GM12865 (cell line): ENCODE measurements around the gene RBM22.
"Not testable (repeated sequence)": the region's sequence is repeated elsewhere in the genome, so short reads cannot be mapped to it uniquely, and the experiment has no call there.

Experiments used
- DNase-seq: peaks from one replicate; pipeline ENCODE4 v3.0.0; 2010; ENCODE audit warnings: low read depth
- H3K4me3 ChIP-seq: 2 replicates; pipeline ENCODE4 v1.5.1; 2011; ENCODE audit warnings: mild to moderate bottlenecking, low read depth, low read length, control low read depth
- TF ChIP-seq, protein P1 (sequence below): IDR thresholded peaks from 2 replicates; pipeline ENCODE4 v1.5.1; 2011; ENCODE audit warnings: low read length, control low read depth, low read depth, inconsistent platforms; ENCODE audit not compliant: insufficient read depth; ENCODE audit errors: missing control alignments

RBM22 gene

DNA sequence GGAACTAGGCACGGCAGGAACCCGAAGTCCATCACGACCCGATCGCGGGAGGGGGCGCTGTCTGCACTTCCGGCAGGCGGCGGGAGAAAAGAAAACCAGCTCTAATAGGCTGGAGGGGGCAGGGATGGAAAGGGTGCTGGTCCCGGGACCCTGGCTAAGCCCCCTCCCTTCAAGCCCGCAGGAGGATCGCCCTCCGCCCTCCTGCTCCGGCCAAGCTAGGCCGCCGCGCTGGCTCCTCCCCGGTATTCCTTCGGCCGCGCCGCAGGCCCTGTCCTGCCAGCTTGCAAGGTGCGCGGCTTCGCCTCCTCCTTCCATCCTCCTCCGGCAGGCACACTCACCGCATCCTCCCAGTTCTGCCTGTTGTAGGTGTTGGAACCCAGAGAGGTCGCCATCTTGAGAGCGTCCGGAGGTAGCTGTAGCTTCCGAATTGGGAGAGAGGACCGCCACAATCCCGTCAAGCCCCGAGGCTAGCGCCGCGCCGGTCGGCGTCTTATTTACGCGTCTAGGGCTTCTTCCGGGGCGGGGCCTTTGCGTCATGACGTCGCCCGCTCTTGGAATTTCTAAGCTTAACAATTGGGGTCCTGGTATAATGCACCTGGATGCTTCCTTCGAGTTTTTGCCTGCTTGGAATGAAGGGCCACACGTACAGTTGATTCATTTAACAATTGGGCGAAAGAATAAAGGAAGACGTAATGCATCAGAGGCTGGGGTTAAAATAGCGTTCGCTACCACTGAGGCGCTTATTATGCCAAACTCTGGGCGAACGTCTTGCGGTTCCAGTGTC, at the start of gene RBM22:
TSS of gene RBM22 (minus strand) at position 469 of the 784 bp plus-strand sequence. CDS start at position 392, 77 bp downstream.
- peak within 1 kb of the TSS; percentile 93 for H3K4me3 ChIP-seq
- peak; percentile 92 for DNase-seq
- TF ChIP-seq, protein P1, sequence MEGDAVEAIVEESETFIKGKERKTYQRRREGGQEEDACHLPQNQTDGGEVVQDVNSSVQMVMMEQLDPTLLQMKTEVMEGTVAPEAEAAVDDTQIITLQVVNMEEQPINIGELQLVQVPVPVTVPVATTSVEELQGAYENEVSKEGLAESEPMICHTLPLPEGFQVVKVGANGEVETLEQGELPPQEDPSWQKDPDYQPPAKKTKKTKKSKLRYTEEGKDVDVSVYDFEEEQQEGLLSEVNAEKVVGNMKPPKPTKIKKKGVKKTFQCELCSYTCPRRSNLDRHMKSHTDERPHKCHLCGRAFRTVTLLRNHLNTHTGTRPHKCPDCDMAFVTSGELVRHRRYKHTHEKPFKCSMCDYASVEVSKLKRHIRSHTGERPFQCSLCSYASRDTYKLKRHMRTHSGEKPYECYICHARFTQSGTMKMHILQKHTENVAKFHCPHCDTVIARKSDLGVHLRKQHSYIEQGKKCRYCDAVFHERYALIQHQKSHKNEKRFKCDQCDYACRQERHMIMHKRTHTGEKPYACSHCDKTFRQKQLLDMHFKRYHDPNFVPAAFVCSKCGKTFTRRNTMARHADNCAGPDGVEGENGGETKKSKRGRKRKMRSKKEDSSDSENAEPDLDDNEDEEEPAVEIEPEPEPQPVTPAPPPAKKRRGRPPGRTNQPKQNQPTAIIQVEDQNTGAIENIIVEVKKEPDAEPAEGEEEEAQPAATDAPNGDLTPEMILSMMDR, result peak; percentile 70

DNA sequence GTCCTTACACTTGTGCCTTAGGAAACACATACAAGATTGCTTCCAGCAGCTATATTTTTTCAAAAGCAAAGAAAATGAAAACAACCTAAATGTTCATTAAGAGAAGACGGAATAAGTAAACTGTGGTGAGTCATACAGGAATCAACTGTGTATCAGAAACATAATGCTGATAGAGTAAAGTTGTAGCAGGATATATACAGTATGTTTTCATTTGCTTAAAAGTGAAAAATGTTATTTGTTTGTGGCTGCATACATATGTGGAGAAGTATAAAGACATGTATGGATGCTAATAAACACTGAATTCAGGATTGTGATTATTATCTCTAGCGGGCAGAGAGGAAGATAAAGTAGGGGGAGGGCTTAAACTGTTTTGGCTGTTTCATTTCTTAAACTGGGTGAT, 49.6 kb upstream of the RBM22 start:
- TF ChIP-seq, protein P1, result no peak
- no peak overlapping the region for H3K4me3 ChIP-seq
- DNase-seq, result no peak

DNA sequence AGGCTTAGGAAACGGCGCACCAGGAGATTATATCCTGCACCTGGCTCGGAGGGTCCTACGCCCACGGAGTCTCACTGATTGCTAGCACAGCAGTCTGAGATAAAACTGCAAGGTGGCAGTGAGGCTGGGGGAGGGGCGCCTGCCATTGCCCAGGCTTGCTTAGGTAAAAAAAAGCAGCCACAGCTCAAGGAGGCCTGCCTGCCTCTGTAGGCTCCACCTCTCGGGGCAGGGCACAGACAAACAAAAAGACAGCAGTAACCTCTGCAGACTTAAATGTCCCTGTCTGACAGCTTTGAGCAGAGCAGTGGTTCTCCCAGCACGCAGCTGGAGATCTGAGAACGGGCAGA, 42.3 kb upstream of the RBM22 start:
- not testable (repeated sequence) for H3K4me3 ChIP-seq, DNase-seq

DNA sequence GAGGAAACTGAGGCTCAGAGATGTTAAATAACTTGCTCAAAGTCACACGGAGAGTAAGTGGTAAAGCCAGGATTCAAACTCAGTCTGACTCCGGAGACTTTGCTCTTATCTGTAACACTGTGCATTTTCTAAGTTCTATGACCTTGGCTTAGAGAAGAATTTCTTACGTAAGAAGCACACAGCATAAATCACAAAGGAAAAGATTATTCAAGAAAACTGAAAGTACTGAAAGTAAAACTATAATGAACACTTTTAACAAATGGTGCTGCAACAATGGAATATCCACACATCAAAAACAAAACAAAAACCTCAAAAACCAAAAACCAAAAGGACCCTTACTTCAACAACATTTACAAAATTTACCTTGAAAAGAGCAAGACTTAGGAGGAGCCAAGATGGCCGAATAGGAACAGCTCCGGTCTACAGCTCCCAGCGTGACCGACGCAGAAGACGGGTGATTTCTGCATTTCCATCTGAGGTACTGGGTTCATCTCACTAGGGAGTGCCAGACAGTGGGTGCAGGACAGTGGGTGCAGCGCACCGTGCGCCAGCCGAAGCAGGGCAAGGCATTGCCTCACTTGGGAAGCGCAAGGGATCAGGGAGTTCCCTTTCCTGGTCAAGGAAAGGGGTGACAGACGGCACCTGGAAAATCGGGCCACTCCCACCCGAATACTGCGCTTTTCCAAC, 41.7 kb upstream of the RBM22 start:
- DNase-seq, H3K4me3 ChIP-seq: not testable (repeated sequence)

DNA sequence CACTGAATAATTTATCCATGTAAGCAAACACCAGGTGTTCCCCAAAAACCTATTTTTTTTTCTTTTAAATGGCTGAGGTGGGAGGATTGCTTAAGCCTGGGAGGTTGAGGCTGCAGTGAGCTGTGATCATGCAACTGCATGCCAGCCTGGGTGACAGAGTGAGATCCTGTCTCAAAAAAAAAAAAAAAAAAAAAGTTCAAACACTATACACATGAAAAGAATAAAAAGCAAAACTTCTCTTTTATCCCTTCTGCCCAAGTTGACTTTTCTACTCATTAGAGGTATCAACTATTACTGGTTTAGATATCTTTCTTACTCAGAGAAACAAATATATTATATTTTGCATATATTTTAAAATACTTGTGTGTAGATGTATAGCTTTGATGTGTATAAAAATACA, 40.1 kb upstream of the RBM22 start:
- H3K4me3 ChIP-seq, result no peak overlapping the region
- TF ChIP-seq, protein P1, result no peak
- DNase-seq, result no peak

DNA sequence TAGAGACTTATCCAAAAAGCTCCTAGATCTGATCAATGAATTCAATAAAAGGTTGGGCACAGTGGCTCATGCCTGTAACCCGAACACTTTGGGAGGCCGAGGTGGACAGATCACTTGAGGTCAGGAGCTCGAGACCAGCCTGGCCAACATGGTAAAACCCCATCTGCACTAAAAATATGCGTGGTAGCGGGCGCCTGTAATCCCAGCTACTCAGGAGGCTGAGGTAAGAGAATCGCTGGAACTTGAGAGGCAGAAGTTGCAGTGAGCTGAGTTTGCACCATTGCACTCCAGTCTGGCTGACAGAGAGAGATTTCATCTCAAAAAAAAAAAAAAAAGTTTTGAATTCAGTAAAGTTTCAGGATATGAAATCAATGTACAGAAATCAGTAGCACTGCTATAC, 38.0 kb upstream of the RBM22 start:
- no peak for DNase-seq
- TF ChIP-seq, protein P1, result no peak
- H3K4me3 ChIP-seq, result no peak overlapping the region

DNA sequence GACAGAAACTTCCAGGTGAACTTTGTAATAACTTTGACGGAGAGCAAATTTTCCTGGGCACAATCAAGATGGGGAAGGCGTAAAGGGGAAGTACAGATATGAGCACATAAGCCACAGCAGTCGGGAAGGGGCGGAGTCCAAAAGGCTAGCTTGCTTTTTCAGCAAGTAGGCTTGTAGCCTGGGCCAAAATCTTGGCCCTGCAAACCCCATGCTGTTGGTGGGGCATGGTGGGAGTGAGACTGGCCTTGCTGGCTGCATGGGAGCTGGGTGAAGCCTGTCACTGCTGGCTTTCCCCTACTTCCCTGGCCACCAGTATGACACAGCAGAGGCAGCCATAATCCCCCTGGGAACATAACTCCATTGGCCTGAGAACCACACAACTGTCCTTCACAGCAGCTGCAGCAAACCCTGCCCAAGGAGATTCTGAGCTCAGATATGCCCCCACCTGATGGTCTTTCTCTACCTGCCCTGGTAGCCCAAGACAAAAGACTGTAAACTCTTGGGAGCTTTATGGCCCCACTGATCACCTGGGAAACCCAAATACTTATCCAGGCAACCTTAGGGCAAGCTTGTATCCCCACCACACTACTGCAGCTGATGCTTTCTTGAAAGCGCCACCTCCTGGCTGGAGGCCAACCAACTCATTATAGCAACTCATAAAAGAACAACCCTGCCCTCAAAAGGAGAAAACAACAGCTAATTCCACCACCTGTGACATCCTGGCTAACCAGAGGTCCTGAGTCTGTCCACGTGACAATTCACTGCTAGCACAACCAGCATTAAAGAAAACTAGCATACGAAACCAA, 33.9 kb upstream of the RBM22 start:
- peak; percentile 76 for DNase-seq
- no peak overlapping the region for H3K4me3 ChIP-seq
- TF ChIP-seq, protein P1, result peak; percentile 13
